IMR-90 (cell line): ENCODE measurements around the gene TTYH3.

Experiments
- CEBPB ChIP-seq: IDR thresholded peaks from 2 replicates; pipeline ENCODE4 v1.6.1; 2012; ENCODE audit warnings: low read depth, low read length, improper control_type of control experiment
- MAFK ChIP-seq: IDR thresholded peaks from 2 replicates; pipeline ENCODE4 v1.6.1; 2012; ENCODE audit warnings: low read depth, low read length, improper control_type of control experiment
- MXI1 ChIP-seq: IDR thresholded peaks from 2 replicates; pipeline ENCODE4 v1.6.1; 2012; ENCODE audit warnings: low read depth, mild to moderate bottlenecking, low read length, moderate library complexity, borderline replicate concordance
- RCOR1 ChIP-seq: IDR thresholded peaks from 2 replicates; pipeline ENCODE4 v1.6.1; 2012; ENCODE audit warnings: mild to moderate bottlenecking, low read length, improper control_type of control experiment; ENCODE audit not compliant: insufficient replicate concordance
- RFX5 ChIP-seq: IDR thresholded peaks from 2 replicates; pipeline ENCODE4 v1.8.0; 2012; ENCODE audit warnings: low read depth, mild to moderate bottlenecking, low read length, moderate library complexity
- TF ChIP-seq, protein P1 (sequence below): conservative IDR thresholded peaks from 2 replicates; pipeline ENCODE4 v1.5.1; 2012; ENCODE audit warnings: mild to moderate bottlenecking, low read depth, low read length, improper control_type of control experiment
- TF ChIP-seq, protein P2 (sequence below): fragments of 150-350 bp; IDR thresholded peaks from 2 replicates; pipeline ENCODE4 v1.6.1; 2017; ENCODE audit warnings: mild to moderate bottlenecking, antibody characterized with exemption, low read length, low read depth

DNA sequence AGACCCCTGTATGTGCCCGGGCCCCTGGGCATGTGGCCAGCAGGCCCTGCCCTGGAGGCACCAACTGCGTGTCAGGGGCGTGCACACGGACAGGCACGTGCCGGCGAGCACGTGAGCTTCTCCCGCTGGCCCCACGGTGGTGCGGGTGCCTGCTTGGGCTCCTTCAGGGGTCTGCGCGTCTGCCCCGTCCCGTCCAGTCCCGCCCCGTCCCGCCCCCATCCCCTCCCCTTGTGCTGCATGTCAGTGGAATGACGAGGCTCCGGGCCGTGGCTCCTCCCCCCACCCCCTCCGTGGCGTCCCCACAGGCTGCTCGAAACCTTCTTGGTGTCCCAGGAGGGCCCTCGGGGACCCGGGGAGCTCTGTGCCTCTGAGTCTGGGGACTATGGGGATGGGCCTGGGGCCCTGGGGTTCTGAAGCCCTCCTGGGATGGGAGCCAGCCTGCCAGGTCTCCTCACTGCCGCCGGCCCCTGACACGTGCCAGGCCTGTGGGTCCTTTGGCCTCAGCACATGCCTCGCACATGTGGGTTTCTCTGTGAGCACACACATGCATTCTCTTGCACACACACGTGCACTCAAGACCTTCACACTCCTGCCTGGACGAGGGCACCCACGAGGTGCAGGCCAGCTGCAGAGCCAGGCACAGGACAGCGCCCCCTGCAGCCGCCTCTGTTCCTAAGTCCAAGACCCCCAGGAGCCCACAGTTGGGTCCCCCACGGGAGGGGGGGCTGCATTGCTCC is 28.7 kb downstream of the TTYH3 start:
- TF ChIP-seq, protein P1, sequence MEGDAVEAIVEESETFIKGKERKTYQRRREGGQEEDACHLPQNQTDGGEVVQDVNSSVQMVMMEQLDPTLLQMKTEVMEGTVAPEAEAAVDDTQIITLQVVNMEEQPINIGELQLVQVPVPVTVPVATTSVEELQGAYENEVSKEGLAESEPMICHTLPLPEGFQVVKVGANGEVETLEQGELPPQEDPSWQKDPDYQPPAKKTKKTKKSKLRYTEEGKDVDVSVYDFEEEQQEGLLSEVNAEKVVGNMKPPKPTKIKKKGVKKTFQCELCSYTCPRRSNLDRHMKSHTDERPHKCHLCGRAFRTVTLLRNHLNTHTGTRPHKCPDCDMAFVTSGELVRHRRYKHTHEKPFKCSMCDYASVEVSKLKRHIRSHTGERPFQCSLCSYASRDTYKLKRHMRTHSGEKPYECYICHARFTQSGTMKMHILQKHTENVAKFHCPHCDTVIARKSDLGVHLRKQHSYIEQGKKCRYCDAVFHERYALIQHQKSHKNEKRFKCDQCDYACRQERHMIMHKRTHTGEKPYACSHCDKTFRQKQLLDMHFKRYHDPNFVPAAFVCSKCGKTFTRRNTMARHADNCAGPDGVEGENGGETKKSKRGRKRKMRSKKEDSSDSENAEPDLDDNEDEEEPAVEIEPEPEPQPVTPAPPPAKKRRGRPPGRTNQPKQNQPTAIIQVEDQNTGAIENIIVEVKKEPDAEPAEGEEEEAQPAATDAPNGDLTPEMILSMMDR, result peak; percentile 23; the same call in 1 of the 2 replicates
- no peak for TF ChIP-seq RFX5
- no peak for TF ChIP-seq MXI1
- TF ChIP-seq, protein P2, sequence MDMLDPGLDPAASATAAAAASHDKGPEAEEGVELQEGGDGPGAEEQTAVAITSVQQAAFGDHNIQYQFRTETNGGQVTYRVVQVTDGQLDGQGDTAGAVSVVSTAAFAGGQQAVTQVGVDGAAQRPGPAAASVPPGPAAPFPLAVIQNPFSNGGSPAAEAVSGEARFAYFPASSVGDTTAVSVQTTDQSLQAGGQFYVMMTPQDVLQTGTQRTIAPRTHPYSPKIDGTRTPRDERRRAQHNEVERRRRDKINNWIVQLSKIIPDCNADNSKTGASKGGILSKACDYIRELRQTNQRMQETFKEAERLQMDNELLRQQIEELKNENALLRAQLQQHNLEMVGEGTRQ, result no peak
- TF ChIP-seq RCOR1, result no peak
- TF ChIP-seq CEBPB, result no peak
- TF ChIP-seq MAFK, result no peak
